SK-N-SH treated with all-trans-retinoic acid at 6 μM for 48 hours (cell line): ENCODE data around the gene FKBP9.

Experiments used
- ATAC-seq: fragments of 200-7000 bp; cut with Tn5 transposase; 3 replicates; pipeline ENCODE4 v1.9.1; 2020; ENCODE audit warnings: mild to moderate bottlenecking, moderate library complexity
- ARNTL ChIP-seq: fragments of 450-650 bp; formaldehyde crosslinking; IDR thresholded peaks from 2 replicates; pipeline ENCODE4 v1.5.0; 2020; ENCODE audit warnings: low read depth, mild to moderate bottlenecking, moderate library complexity, borderline replicate concordance
- BACH2 ChIP-seq: fragments of 250-450 bp; sonication (Bioruptor Pico); IDR thresholded peaks from 2 replicates; pipeline ENCODE4 v1.9.0; 2021; ENCODE audit warnings: mild to moderate bottlenecking, borderline replicate concordance
- CREB5 ChIP-seq: fragments of 250-450 bp; sonication (Bioruptor Pico); IDR thresholded peaks from 2 replicates; pipeline ENCODE4 v1.5.1; 2020; ENCODE audit warnings: low read depth, mild to moderate bottlenecking, moderate library complexity
- CSDC2 ChIP-seq: fragments of 250-450 bp; sonication (Bioruptor Pico); IDR thresholded peaks from 2 replicates; pipeline ENCODE4 v1.5.0; 2020; ENCODE audit warnings: mild to moderate bottlenecking, moderate library complexity
- CSRNP3 ChIP-seq: fragments of 250-450 bp; sonication (Bioruptor Pico); IDR thresholded peaks from 2 replicates; pipeline ENCODE4 v1.5.1; 2021; ENCODE audit warnings: mild to moderate bottlenecking, moderate library complexity
- GLIS3 ChIP-seq: fragments of 250-450 bp; sonication (Bioruptor Pico); IDR thresholded peaks from 2 replicates; pipeline ENCODE4 v1.5.0; 2020; ENCODE audit warnings: mild to moderate bottlenecking, moderate library complexity
- ISL1 ChIP-seq: fragments of 250-450 bp; sonication (Bioruptor Pico); IDR thresholded peaks from 2 replicates; pipeline ENCODE4 v2.1.2; 2022; ENCODE audit warnings: mild to moderate bottlenecking, moderate library complexity
- PATZ1 ChIP-seq: fragments of 250-450 bp; sonication (Bioruptor Pico); IDR thresholded peaks from 2 replicates; pipeline ENCODE4 v1.8.0; 2020; ENCODE audit warnings: mild to moderate bottlenecking, moderate library complexity, borderline replicate concordance
- POU6F1 ChIP-seq: fragments of 250-450 bp; sonication (Bioruptor Pico); IDR thresholded peaks from 2 replicates; pipeline ENCODE4 v1.8.0; 2021; ENCODE audit warnings: low read depth, mild to moderate bottlenecking, moderate library complexity, borderline replicate concordance
- PPARA ChIP-seq: fragments of 250-450 bp; sonication (Bioruptor Pico); IDR thresholded peaks from 2 replicates; pipeline ENCODE4 v1.5.0; 2020; ENCODE audit warnings: mild to moderate bottlenecking, borderline replicate concordance
- RARB ChIP-seq: fragments of 250-450 bp; sonication (Bioruptor Pico); IDR thresholded peaks from 2 replicates; pipeline ENCODE4 v1.8.0; 2021; ENCODE audit warnings: mild to moderate bottlenecking, moderate library complexity
- TCF4 ChIP-seq: fragments of 250-450 bp; sonication (Bioruptor Pico); IDR thresholded peaks from 2 replicates; pipeline ENCODE4 v1.8.0; 2021; ENCODE audit warnings: mild to moderate bottlenecking, moderate library complexity, borderline replicate concordance
- TOX ChIP-seq: fragments of 250-450 bp; sonication (Bioruptor Pico); IDR thresholded peaks from 2 replicates; pipeline ENCODE4 v1.8.0; 2021; ENCODE audit warnings: mild to moderate bottlenecking, moderate library complexity, borderline replicate concordance
- TSHZ2 ChIP-seq: fragments of 250-450 bp; sonication (Bioruptor Pico); IDR thresholded peaks from 2 replicates; pipeline ENCODE4 v1.5.0; 2020; ENCODE audit warnings: mild to moderate bottlenecking, moderate library complexity
- ZC3H10 ChIP-seq: fragments of 250-450 bp; sonication (Bioruptor Pico); IDR thresholded peaks from 2 replicates; pipeline ENCODE4 v1.5.1; 2021; ENCODE audit warnings: mild to moderate bottlenecking, moderate library complexity
- ZFP3 ChIP-seq: fragments of 250-450 bp; sonication (Bioruptor Pico); IDR thresholded peaks from 2 replicates; pipeline ENCODE4 v1.5.0; 2020; ENCODE audit warnings: mild to moderate bottlenecking, moderate library complexity
- ZFP30 ChIP-seq: fragments of 450-650 bp; formaldehyde crosslinking; IDR thresholded peaks from 2 replicates; pipeline ENCODE4 v1.5.0; 2022; ENCODE audit warnings: mild to moderate bottlenecking, moderate library complexity
- ZNF70 ChIP-seq: fragments of 450-650 bp; formaldehyde crosslinking; IDR thresholded peaks from 2 replicates; pipeline ENCODE4 v1.5.0; 2020; ENCODE audit warnings: mild to moderate bottlenecking, moderate library complexity

The FKBP9 gene

GRCh38 chr7:33035776-33036175 is 78.5 kb downstream of the FKBP9 start:
- TF ChIP-seq CSDC2 (CRISPR knock-in tag) (no peak), ZFP30 (CRISPR knock-in tag) (no peak), TSHZ2 (CRISPR knock-in tag) (no peak), ZFP3 (CRISPR knock-in tag) (no peak), RARB (CRISPR knock-in tag) (no peak), PPARA (no peak), GLIS3 (no peak)
- no peak for ATAC-seq

GRCh38 chr7:33038639-33039038 is 81.4 kb downstream of the FKBP9 start:
- TF ChIP-seq CREB5: no peak
- no peak for TF ChIP-seq ZC3H10 (CRISPR knock-in tag)
- no peak for TF ChIP-seq ZNF70
- no peak for TF ChIP-seq TCF4 (CRISPR knock-in tag)
- TF ChIP-seq CSRNP3 (CRISPR knock-in tag): no peak
- TF ChIP-seq ZFP30 (CRISPR knock-in tag): no peak
- no peak for TF ChIP-seq ISL1 (CRISPR knock-in tag)
- no peak for TF ChIP-seq POU6F1
- no peak for TF ChIP-seq TOX (CRISPR knock-in tag)
- TF ChIP-seq CSDC2 (CRISPR knock-in tag): no peak
- TF ChIP-seq, all 23 proteins: peak for 0
- no peak for ATAC-seq

- no peak for TF ChIP-seq ISL1 (CRISPR knock-in tag)
- TF ChIP-seq ZFP3 (CRISPR knock-in tag): no peak
- no peak for TF ChIP-seq CREB5
- TF ChIP-seq RARB (CRISPR knock-in tag): no peak
- TF ChIP-seq ARNTL (CRISPR knock-in tag): no peak
- no peak for TF ChIP-seq PPARA
- no peak for TF ChIP-seq POU6F1
- TF ChIP-seq BACH2: no peak
- TF ChIP-seq ZFP30 (CRISPR knock-in tag): no peak
- ATAC-seq: peak; percentile 65
Observed at GRCh38 chr7:33039257-33039902, 82.1 kb downstream of the FKBP9 start.

- TF ChIP-seq ZFP30 (CRISPR knock-in tag) (no peak), PATZ1 (no peak), GLIS3 (no peak), CREB5 (no peak), ZNF70 (no peak), ZFP3 (CRISPR knock-in tag) (no peak), POU6F1 (no peak)
- ATAC-seq: peak; percentile 31
Observed at GRCh38 chr7:33039903-33040292, 82.7 kb downstream of the FKBP9 start.
